GM08714 (cell line): Measurements from ENCODE around the gene EEF1AKMT3.

Experiments used
- H3K4me3 ChIP-seq: fragments of 200-500 bp; sonication (Bioruptor generic); 2 replicates; pipeline ENCODE4 v1.5.1; 2014; ENCODE audit warnings: mild to moderate bottlenecking, low read length, inconsistent platforms
- ZNF274 ChIP-seq: IDR thresholded peaks from 2 replicates; pipeline ENCODE4 v1.6.1; 2012; ENCODE audit warnings: mild to moderate bottlenecking, low read depth, low read length

The EEF1AKMT3 gene

DNA sequence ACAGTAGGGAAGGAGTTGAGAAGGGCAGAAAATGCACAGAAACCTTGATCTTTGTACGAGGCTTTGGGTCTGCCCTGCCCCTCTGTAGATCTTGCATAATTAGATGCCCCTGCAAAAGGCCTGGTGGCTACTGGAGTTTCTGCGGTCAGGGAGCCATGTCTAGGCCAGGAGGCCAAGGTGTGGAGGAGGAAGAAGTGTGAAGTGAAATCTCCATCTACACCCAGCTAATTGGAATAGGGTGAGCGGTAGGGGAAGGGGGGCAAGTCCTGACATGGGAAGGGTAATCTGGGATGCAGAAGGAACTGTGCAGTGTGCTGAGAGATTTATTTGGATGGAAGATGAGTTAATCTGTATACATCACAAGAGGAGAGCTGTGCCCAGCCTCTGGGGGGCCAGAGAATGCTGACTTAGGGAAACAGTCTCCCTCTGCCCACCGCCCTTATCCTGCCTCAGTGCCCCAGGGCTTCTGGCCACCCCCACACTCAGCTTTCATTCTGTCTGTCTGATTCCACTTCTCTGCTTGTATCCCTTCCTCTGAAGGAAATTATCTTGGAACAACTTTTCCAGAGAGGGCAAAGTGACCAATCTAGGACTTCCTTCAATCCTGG, 10.9 kb upstream of the EEF1AKMT3 start:
- no peak for TF ChIP-seq ZNF274
- no peak overlapping the region for H3K4me3 ChIP-seq

GRCh38 chr12:57762463-57762862, 10.0 kb upstream of the EEF1AKMT3 start:
- TF ChIP-seq ZNF274: no peak
- H3K4me3 ChIP-seq: no peak overlapping the region

DNA sequence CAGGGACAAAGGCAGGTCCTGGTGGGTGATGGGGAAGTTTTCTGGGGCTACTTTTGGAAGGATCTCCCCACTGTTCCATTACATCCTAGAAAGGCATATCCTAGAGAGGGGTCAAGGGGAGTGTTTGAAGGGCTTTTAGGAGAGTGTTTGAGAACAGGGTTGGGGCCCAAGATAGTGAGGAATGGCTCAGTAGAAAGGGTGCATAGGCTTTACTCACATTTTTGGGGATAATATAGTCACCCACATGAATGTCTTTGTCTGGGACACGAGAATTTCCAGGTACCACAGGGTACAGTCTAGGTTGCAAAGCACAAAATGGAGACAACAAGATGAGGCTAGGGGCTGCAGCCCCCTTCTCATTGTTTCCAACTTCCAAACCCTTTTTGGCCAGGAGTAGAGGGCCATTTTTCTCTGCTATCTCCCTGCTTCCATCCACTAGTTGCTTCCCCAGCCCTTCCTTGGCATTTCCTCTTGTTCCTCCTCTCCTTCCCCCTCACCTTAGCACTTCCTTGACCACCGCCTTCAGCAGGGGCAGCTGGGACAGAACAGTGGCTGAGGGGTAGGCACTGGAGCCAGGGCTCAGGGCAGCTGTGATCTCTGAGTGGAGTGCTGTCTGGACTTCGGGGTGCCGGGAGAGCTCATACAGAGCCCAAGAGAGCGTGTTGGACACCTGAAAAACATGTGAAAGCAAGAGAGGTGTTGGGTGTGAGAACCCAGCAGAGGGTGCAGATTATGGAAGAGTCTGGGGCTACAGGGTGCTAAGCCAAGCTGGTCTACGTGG, 8.3 kb upstream of the EEF1AKMT3 start:
- TF ChIP-seq ZNF274: no peak
- no peak overlapping the region for H3K4me3 ChIP-seq

- TF ChIP-seq ZNF274: no peak
- H3K4me3 ChIP-seq: peak overlapping the region; percentile 9; the same call in 1 of the 2 replicates
Observed at GRCh38 chr12:57764662-57765002, 7.8 kb upstream of the EEF1AKMT3 start.

DNA sequence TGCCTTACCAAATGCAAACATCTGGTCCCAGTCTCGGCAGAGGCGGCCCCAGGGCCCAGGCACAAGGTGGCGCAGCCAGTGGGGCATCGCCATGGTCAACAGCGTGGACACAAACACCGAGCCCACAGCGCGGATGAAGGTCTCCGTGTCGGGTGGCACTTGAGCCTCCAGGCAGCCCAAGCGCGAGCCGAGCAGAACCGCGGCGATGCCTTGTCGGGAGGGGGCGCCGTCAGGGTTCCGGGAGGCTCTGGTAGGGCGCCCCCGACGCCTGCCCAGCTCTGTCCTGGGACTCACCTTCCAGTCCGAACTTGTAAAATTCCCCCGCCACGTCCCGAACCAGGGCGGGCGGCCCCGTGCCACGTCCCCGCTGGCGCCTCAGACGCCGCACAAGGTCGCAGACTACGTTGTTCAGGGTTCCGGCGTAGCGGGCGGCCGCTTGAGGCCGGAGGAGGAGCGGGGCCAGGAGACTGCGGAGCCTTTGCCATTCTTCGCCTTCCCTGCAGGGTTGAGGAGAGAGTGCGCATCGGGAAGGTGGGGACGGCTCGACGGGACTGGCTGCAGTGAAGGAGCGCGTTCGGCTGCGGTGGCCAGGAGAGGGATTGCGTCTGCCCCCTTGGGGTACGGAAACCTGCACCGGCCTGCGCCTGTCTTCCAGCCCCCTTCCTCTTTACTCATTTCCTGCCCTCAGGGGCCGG, 7.3 kb upstream of the EEF1AKMT3 start:
- no peak for TF ChIP-seq ZNF274
- peak overlapping the region; percentile 9; the same call in 1 of the 2 replicates for H3K4me3 ChIP-seq

DNA sequence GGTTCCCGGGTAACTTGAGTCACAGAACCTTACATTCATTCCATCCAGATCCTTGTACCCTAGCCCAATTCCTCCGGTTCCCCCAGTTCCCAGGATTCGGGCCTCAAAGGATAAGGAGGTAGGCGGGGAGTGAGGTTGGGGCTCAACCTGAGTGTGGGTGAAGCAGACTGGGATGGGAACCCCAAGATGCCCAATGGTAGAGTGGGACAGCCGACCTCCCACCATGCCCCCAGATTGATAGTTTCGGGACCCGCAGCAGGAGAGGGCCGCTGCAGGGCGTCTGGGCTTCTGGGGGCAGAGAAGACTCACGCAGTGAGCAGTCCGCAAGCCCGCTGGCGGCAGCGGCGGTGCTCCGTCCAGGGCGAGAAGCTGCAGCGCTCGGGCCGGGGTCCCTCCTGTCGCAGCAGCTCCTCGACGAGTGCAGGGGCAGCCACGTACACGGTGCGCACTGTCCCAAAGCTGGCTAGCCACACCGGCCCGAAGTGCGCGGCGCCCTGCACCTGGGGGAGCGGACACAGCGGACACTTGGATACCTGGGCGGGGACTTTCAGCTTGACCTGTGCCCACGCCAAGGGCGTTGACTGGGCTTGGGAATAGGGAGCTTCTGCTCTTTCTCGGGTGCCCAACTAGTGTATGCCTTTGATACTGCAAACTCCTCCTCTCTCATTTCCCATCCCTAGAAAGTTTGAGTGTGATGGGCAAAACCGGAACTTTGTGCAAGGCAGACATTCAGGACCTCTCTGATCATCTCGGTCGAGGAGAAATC, 6.5 kb upstream of the EEF1AKMT3 start:
- H3K4me3 ChIP-seq: no peak overlapping the region; the same call in 1 of the 2 replicates
- TF ChIP-seq ZNF274: no peak

DNA sequence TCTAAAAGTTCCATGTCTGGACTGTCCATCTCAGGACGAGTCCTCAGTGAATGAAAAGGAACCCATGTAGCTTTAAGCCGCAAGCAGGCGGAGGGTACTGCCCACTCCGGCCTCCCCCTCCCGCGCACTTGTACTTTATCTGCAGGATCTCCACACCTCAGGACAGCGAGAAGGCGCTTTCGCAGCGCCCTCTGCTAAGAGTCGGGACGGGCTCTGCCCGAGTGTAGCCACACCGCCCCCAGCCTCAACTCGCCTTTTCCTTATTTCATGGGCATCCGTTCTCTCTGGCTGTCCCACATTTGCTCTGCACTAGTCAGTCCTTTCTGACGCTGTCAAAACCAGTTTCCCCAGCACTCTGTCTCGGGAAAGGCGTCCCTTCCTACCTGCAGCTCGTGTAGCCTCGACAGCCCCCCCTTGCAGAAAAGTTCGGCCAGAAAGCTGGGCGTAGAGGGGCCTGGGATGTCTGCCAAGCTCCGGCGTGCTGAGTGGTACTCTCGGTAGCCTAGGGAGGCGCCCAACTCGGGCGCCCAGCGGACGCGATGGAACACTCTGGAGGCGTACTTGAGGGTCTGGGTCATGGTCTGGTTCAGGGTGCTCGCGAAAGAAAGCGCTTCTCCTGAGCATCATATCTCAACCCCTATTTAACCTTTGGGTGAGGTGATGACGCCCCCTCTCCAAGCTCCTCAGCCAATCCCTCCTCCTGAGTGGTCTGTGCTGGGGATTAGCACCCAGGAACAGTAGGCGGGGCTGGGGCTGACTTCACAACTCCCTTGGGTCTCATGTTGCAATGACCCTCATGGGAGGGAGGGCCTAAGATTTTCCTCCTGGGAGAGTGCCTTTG, 5.7 kb upstream of the EEF1AKMT3 start, which contains the start of gene CYP27B1:
CYP27B1 (minus strand) TSS at position 615 of the 841 bp plus-strand sequence; CDS start at position 578, 37 bp downstream.
- no peak within 1 kb of the TSS; the same call in 1 of the 2 replicates for H3K4me3 ChIP-seq
- TF ChIP-seq ZNF274: no peak

- no peak overlapping the region for H3K4me3 ChIP-seq
- no peak for TF ChIP-seq ZNF274
Observed at GRCh38 chr12:57767305-57767698, 5.1 kb upstream of the EEF1AKMT3 start.

DNA sequence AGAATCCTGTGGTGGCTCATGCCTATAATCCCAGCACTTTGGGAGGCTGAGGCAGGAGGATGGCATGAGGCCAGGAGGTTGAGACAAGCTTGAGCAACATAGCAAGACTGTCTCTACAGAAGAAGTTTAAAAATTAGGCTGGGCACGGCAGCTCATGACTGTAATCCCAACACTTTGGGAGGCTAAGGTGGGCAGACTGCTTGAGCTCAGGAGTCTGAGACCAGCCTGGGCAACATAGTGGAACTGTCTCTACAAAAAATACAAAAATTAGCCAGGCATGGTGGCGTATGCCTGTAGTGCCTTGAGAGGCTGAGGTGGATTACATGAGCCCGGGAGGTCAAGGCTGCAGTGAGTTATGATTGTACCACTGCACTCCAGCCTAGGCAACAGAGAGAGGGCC, 4.5 kb upstream of the EEF1AKMT3 start:
- no peak overlapping the region for H3K4me3 ChIP-seq
- TF ChIP-seq ZNF274: no peak

DNA sequence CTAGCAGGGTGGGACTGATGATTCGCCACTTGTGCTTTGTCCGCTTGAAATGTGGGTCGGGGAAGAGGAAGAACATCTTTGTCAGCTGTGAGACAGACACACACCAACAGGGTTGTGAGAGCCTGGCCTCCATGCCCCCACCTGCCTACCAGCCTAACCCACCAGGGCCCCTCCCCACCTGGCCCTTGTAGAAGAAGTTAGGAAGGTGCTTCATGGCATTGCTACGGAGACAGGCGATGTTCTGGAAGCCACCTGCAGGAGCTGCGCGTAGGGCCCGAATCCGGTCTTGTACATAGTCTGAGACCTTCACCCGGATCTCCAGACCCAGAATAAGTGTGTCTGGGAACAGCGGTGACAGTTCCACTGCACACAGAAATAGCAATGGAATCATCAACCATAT, 2.8 kb upstream of the EEF1AKMT3 start:
- TF ChIP-seq ZNF274: no peak
- H3K4me3 ChIP-seq: no peak overlapping the region

DNA sequence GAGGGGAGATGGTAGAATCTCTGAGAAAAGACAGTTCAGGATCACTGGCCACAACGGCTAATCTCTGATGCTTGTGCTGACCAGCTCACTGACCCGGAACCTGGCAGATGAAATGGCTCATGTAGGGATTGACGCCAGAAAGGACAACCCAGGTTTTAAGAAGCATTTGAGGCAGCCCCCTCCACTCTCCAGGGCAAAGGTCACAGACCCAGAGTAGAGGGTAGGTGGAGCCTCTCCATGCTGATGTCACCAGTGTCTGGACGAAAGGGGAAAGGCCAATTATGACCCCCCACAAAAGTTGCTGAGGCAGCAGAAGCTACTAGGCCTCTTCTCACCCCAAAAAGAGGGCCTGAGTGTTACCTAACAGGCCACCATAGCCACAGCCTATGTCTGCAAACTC, 1.7 kb upstream of the EEF1AKMT3 start:
- no peak overlapping the region; the same call in 1 of the 2 replicates for H3K4me3 ChIP-seq
- TF ChIP-seq ZNF274: no peak

GRCh38 chr12:57771236-57771872, 1.1 kb upstream of the EEF1AKMT3 start:
- TF ChIP-seq ZNF274: no peak
- peak overlapping the region; percentile 66 for H3K4me3 ChIP-seq
